ENCODE measurements around the gene LRRC52. TPM values are rescaled to one million over a fixed set of nuclear protein-coding genes. Genes with fewer than 3 reads are reported as not detected.
A peak's percentile ranks its signal among the peaks of the same experiment; 100 is the strongest.

LRRC52 gene
- total and polyA plus RNA-seq, 9 of the 15 experiments (the other 6 are each of a cell fraction or from before 2014, with no cell fraction given) = not detected

GRCh38 chr1:165597883-165598675, 54.3 kb downstream of the LRRC52 start (continued):
- TF ChIP-seq ZBTB40 (IDR thresholded peaks at IDR 0.05) (peak; percentile 36), ZBTB40 (CRISPR knock-in tag; IDR thresholded peaks at IDR 0.05) (no peak), MYC (IDR thresholded peaks at IDR 0.05; ENCODE audit: low read depth, low read length) (peak; percentile 69), MYC (CRISPR knock-in tag; IDR thresholded peaks at IDR 0.05; ENCODE audit: borderline replicate concordance, low read depth) (no peak), FOXJ3 (CRISPR knock-in tag; IDR thresholded peaks at IDR 0.05) (no peak), ZC3H4 (CRISPR knock-in tag; IDR thresholded peaks at IDR 0.05; ENCODE audit: borderline replicate concordance) (no peak), RB1 (IDR thresholded peaks at IDR 0.05; ENCODE audit: low read depth) (peak; percentile 95; the same call in 1 of the 2 replicates), TOE1 (IDR thresholded peaks at IDR 0.05; ENCODE audit: borderline replicate concordance) (no peak), TOE1 (CRISPR knock-in tag; IDR thresholded peaks at IDR 0.05; ENCODE audit: borderline replicate concordance, low read depth) (no peak), ZBTB7A (IDR thresholded peaks at IDR 0.05; ENCODE audit: borderline replicate concordance, control insufficient read depth, low read depth, low read length) (peak; percentile 72; the same call in 1 of the 2 replicates), POLR2A (conservative IDR thresholded peaks at IDR 0.05) (peak; percentile 67), BHLHE40 (IDR thresholded peaks at IDR 0.05; ENCODE audit: low read length) (0 out of 2 replicates have a peak, but pooled peaks have one; percentile 23), CGGBP1 (CRISPR knock-in tag; IDR thresholded peaks at IDR 0.05) (no peak), FOXK2 (conservative IDR thresholded peaks at IDR 0.05 in 1 of 2, IDR thresholded peaks at IDR 0.05 in 1 of 2; ENCODE audit: low read depth in 2 of 2) (peak; percentile 39 to 90; a peak in 3 of 4 replicates), E2F8 (IDR thresholded peaks at IDR 0.05; ENCODE audit: low read depth, partially characterized antibody) (peak; percentile 33), BRD4 (IDR thresholded peaks at IDR 0.05) (no peak)
